HEK293 (cell line): Measurements from ENCODE around the gene MCM8.
A peak's percentile ranks its signal among the peaks of the same experiment; 100 is the strongest.

Source experiments
- CTCF ChIA-PET: fragments of 350-600 bp; formaldehyde crosslinking; extraction: SDS; loops from one replicate; lab custom pipeline; 2021; ENCODE audit warnings: antibody characterized with exemption; lab: Yijun Ruan, JAX
- POLR2A ChIA-PET: fragments of 300-600 bp; formaldehyde crosslinking; extraction: SDS; loops from one replicate; lab custom pipeline; 2020; ENCODE audit warnings: antibody characterized with exemption, inconsistent platforms; lab: Yijun Ruan, JAX
- H3K27ac ChIP-seq: fragments of 200-500 bp; sonication (Bioruptor generic); 2 replicates; pipeline ENCODE4 v1.5.1; 2014; ENCODE audit warnings: low read depth, low read length, control low read depth, inconsistent platforms; ENCODE audit errors: extremely low read depth
- H3K36me3 ChIP-seq, 2 experiments: fragments of 200-500 bp in 1 of 2; sonication (Bioruptor generic) in 1 of 2; 1 replicate in 1 of 2; 2 replicates in 1 of 2; pipeline ENCODE4 v1.5.1; 2014 to 2017; ENCODE audit warnings: inconsistent platforms in 2 of 2, low read length in 2 of 2; ENCODE audit not compliant: control insufficient read depth in 2 of 2, insufficient read depth in 1 of 2
- H3K4me1 ChIP-seq: fragments of 200-500 bp; sonication (Bioruptor generic); 2 replicates; pipeline ENCODE4 v1.5.1; 2014; ENCODE audit warnings: mild to moderate bottlenecking, low read length, inconsistent platforms; ENCODE audit not compliant: control insufficient read depth, insufficient read depth
- H3K4me3 ChIP-seq: 2 replicates; pipeline ENCODE4 v1.5.1; 2011; ENCODE audit warnings: low read depth, mild to moderate bottlenecking, control low read depth, low read length, moderate library complexity
- H3K9me3 ChIP-seq: fragments of 200-500 bp; sonication (Bioruptor generic); 2 replicates; pipeline ENCODE4 v1.5.1; 2014; ENCODE audit warnings: low read depth, low read length, inconsistent platforms; ENCODE audit not compliant: control insufficient read depth, insufficient read depth
- PBX3 ChIP-seq: sonication (generic); formaldehyde crosslinking; IDR thresholded peaks from 2 replicates; pipeline ENCODE4 v1.8.1; 2022; ENCODE audit warnings: mild to moderate bottlenecking, moderate library complexity, missing genetic modification reagents
- PRDM4 ChIP-seq: fragments of 450-650 bp; formaldehyde crosslinking; IDR thresholded peaks from 2 replicates; pipeline ENCODE4 v1.5.1; 2017; ENCODE audit warnings: missing biosample characterization, missing genetic modification characterization
- PRDM6 ChIP-seq: fragments of 450-650 bp; formaldehyde crosslinking; IDR thresholded peaks from 2 replicates; pipeline ENCODE4 v1.5.1; 2017; ENCODE audit warnings: missing biosample characterization, missing genetic modification characterization
- SP7 ChIP-seq: fragments of 450-650 bp; formaldehyde crosslinking; IDR thresholded peaks from 2 replicates; pipeline ENCODE4 v1.5.1; 2016; ENCODE audit warnings: missing biosample characterization, missing genetic modification characterization
- YY2 ChIP-seq: fragments of 450-650 bp; formaldehyde crosslinking; IDR thresholded peaks from 2 replicates; pipeline ENCODE4 v1.5.1; 2016; ENCODE audit warnings: missing biosample characterization, missing genetic modification characterization
- ZBTB8A ChIP-seq: fragments of 450-650 bp; formaldehyde crosslinking; IDR thresholded peaks from 2 replicates; pipeline ENCODE4 v1.5.1; 2016; ENCODE audit warnings: missing biosample characterization, missing genetic modification characterization
- ZFP37 ChIP-seq: fragments of 450-650 bp; formaldehyde crosslinking; IDR thresholded peaks from 2 replicates; pipeline ENCODE4 v1.5.1; 2016; ENCODE audit warnings: missing biosample characterization, missing genetic modification characterization
- ZNF114 ChIP-seq: fragments of 450-650 bp; formaldehyde crosslinking; IDR thresholded peaks from 2 replicates; pipeline ENCODE4 v1.5.0; 2017; ENCODE audit warnings: missing biosample characterization, missing genetic modification characterization
- ZNF18 ChIP-seq: fragments of 450-650 bp; formaldehyde crosslinking; IDR thresholded peaks from 2 replicates; pipeline ENCODE4 v1.5.1; 2016; ENCODE audit warnings: missing biosample characterization, missing genetic modification characterization
- ZNF184 ChIP-seq: fragments of 450-650 bp; IDR thresholded peaks from 2 replicates; pipeline ENCODE4 v1.5.1; 2018; ENCODE audit warnings: missing biosample characterization, mild to moderate bottlenecking, missing genetic modification characterization
- ZNF202 ChIP-seq: fragments of 450-650 bp; formaldehyde crosslinking; IDR thresholded peaks from 2 replicates; pipeline ENCODE4 v1.5.1; 2016; ENCODE audit warnings: missing biosample characterization, missing genetic modification characterization, borderline replicate concordance
- ZNF362 ChIP-seq: fragments of 450-650 bp; formaldehyde crosslinking; IDR thresholded peaks from 2 replicates; pipeline ENCODE4 v1.5.1; 2016; ENCODE audit warnings: missing biosample characterization, missing genetic modification characterization
- ZNF423 ChIP-seq: fragments of 450-650 bp; formaldehyde crosslinking; IDR thresholded peaks from 2 replicates; pipeline ENCODE4 v1.5.1; 2016; ENCODE audit warnings: missing biosample characterization, missing genetic modification characterization
- ZNF560 ChIP-seq: fragments of 450-650 bp; formaldehyde crosslinking; IDR thresholded peaks from 2 replicates; pipeline ENCODE4 v1.5.1; 2017; ENCODE audit warnings: missing biosample characterization, missing genetic modification characterization, borderline replicate concordance
- ZNF600 ChIP-seq: fragments of 450-650 bp; formaldehyde crosslinking; IDR thresholded peaks from 2 replicates; pipeline ENCODE4 v1.5.1; 2016; ENCODE audit warnings: missing biosample characterization, missing genetic modification characterization
- ZNF621 ChIP-seq: fragments of 450-650 bp; formaldehyde crosslinking; IDR thresholded peaks from 2 replicates; pipeline ENCODE4 v1.5.1; 2017; ENCODE audit warnings: missing biosample characterization, missing genetic modification characterization
- ZNF624 ChIP-seq: fragments of 450-650 bp; formaldehyde crosslinking; IDR thresholded peaks from 2 replicates; pipeline ENCODE4 v1.5.1; 2017; ENCODE audit warnings: missing biosample characterization, missing genetic modification characterization
- ZNF704 ChIP-seq: fragments of 450-650 bp; formaldehyde crosslinking; IDR thresholded peaks from 2 replicates; pipeline ENCODE4 v1.5.1; 2016; ENCODE audit warnings: missing biosample characterization, missing genetic modification characterization
- ZNF707 ChIP-seq: fragments of 450-650 bp; formaldehyde crosslinking; IDR thresholded peaks from 2 replicates; pipeline ENCODE4 v1.5.1; 2016; ENCODE audit warnings: missing biosample characterization, missing genetic modification characterization
- ZNF843 ChIP-seq: fragments of 450-650 bp; formaldehyde crosslinking; IDR thresholded peaks from 2 replicates; pipeline ENCODE4 v1.5.1; 2016; ENCODE audit warnings: missing biosample characterization, missing genetic modification characterization
- ZSCAN30 ChIP-seq: fragments of 450-650 bp; IDR thresholded peaks from 2 replicates; pipeline ENCODE4 v1.5.1; 2018; ENCODE audit warnings: missing biosample characterization, mild to moderate bottlenecking, missing genetic modification characterization, moderate library complexity

The MCM8 gene

GRCh38 chr20:6007529-6008103, 57.2 kb downstream of the MCM8 start:
- H3K9me3 ChIP-seq: no peaks in the 10 kb centered on the region
- POLR2A ChIA-PET: no interaction called here
- H3K27ac ChIP-seq: no peak overlapping the region
- peaks cover 11 to 31% of the 10 kb centered on the region in 2 experiments for H3K36me3 ChIP-seq
- TF ChIP-seq ZNF621: no peak
- TF ChIP-seq ZBTB8A (tag by site-specific recombination): no peak
- no peak for TF ChIP-seq PBX3 (CRISPR knock-in tag)
- no peak for TF ChIP-seq ZNF600 (tag by site-specific recombination)
- TF ChIP-seq ZSCAN30: no peak
- H3K4me1 ChIP-seq: no peaks in the 10 kb centered on the region
- CTCF ChIA-PET: interaction anchor here (0.6 to 2.2 kb wide), 7 partner anchors 10 to 1084 kb away, joined by 3 to 13 read pairs (median 4); no protein-coding TSS in a partner anchor
- H3K4me3 ChIP-seq: peak overlapping the region; percentile 86

GRCh38 chr20:6008254-6008653, 57.8 kb downstream of the MCM8 start:
- no peak for TF ChIP-seq ZNF184 (tag by site-specific recombination)
- Histone ChIP-seq H3K9me3 (no peaks in the 10 kb centered on the region), H3K36me3 (peaks cover 15 to 36% of the 10 kb centered on the region in 2 experiments), H3K4me1 (no peaks in the 10 kb centered on the region), H3K27ac (no peak overlapping the region), H3K4me3 (peak overlapping the region; percentile 3; the same call in 1 of the 2 replicates)
- CTCF ChIA-PET: interaction anchor here (0.6 to 2.2 kb wide), 5 partner anchors 68 to 1083 kb away, joined by 3 to 13 read pairs (median 3); no protein-coding TSS in a partner anchor
- POLR2A ChIA-PET: no interaction called here

GRCh38 chr20:6012179-6012578, 61.7 kb downstream of the MCM8 start:
- no peak overlapping the region for H3K4me3 ChIP-seq
- H3K27ac ChIP-seq: no peak overlapping the region
- ChIA-PET CTCF (no interaction called here), POLR2A (no interaction called here)
- no peaks in the 10 kb centered on the region for H3K4me1 ChIP-seq
- H3K36me3 ChIP-seq: peaks cover 24 to 69% of the 10 kb centered on the region in 2 experiments
- TF ChIP-seq ZFP37 (tag by site-specific recombination) (no peak), SP7 (tag by site-specific recombination) (no peak), PRDM6 (no peak), ZNF202 (tag by site-specific recombination) (no peak), YY2 (no peak), ZNF624 (tag by site-specific recombination) (no peak), ZNF362 (tag by site-specific recombination) (no peak), ZNF704 (no peak), ZNF18 (tag by site-specific recombination) (no peak), ZNF843 (tag by site-specific recombination) (no peak), ZNF114 (tag by site-specific recombination) (no peak), ZNF423 (no peak), ZNF560 (tag by site-specific recombination) (no peak), ZNF707 (no peak), PRDM4 (tag by site-specific recombination) (no peak)
- no peaks in the 10 kb centered on the region for H3K9me3 ChIP-seq
